ENCODE results near the gene ZFC3H1. TPM values are rescaled to one million over a fixed set of nuclear protein-coding genes. Genes with fewer than 3 reads are reported as not detected.

The ZFC3H1 gene
- total and polyA plus RNA-seq, 9 of the 15 experiments (the other 6 are each of a cell fraction or from before 2014, with no cell fraction given), result 14.8 to 80.5 (median 22.1) TPM

DNA sequence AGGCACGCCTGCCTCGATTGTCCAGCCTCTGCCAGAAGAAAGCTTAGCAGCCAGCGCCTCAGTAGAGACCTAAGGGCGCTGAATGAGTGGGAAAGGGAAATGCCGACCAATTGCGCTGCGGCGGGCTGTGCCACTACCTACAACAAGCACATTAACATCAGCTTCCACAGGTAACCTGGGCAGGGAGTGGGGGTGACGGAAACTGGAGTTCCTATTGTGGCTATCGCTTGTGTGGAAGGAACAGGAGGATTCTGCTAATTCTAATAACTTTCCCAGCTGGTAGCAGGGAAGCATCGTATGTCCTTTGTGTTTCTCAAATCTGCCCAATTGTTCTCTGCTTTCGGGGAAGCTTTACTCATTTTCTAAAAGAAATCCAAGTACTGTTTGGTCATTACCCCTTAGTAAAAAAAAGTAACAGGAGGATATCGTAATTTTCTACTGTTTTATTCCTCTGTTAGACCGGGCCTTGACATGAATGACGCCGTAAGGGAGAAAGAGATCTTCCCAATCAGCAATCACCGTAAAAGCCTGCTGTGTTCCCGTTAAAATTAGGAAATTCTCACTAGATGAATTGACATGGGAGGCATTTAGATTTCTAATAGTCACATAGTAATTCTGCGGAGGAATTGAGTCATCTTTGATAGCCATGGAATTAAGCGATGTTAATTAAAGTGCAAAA lies 902 bp upstream of the ZFC3H1 start (continued):
- TF ChIP-seq, protein P1, sequence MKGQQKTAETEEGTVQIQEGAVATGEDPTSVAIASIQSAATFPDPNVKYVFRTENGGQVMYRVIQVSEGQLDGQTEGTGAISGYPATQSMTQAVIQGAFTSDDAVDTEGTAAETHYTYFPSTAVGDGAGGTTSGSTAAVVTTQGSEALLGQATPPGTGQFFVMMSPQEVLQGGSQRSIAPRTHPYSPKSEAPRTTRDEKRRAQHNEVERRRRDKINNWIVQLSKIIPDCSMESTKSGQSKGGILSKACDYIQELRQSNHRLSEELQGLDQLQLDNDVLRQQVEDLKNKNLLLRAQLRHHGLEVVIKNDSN (CRISPR knock-in tag; IDR thresholded peaks at IDR 0.05), result no peak
- no peak; the same call in 1 of the 2 replicates for TF ChIP-seq L3MBTL2 (IDR thresholded peaks at IDR 0.05)
- no peak for TF ChIP-seq NR2C2 (CRISPR knock-in tag; IDR thresholded peaks at IDR 0.05)
- no peak; the same call in 1 of the 2 replicates for TF ChIP-seq NR2C2 (tag; IDR thresholded peaks at IDR 0.05)
- no peak for TF ChIP-seq NFATC3 (IDR thresholded peaks at IDR 0.05)
- no peak for TF ChIP-seq SIN3B (IDR thresholded peaks at IDR 0.05; ENCODE audit: low read depth)
- TF ChIP-seq, protein P2, sequence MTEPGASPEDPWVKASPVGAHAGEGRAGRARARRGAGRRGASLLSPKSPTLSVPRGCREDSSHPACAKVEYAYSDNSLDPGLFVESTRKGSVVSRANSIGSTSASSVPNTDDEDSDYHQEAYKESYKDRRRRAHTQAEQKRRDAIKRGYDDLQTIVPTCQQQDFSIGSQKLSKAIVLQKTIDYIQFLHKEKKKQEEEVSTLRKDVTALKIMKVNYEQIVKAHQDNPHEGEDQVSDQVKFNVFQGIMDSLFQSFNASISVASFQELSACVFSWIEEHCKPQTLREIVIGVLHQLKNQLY (CRISPR knock-in tag; conservative IDR thresholded peaks at IDR 0.05), result 0 out of 4 replicates have a peak, but pooled peaks of 1 of the 2 experiments have one; percentile 12
- no peak for TF ChIP-seq NCOR1 (IDR thresholded peaks at IDR 0.05)
- TF ChIP-seq ZBTB17 (CRISPR knock-in tag; IDR thresholded peaks at IDR 0.05), result no peak
- TF ChIP-seq KDM4B (IDR thresholded peaks at IDR 0.05; ENCODE audit: borderline replicate concordance in 2 of 2, low read depth in 1 of 2), result no peak
- no peak for TF ChIP-seq ZNF12 (CRISPR knock-in tag; IDR thresholded peaks at IDR 0.05)
- TF ChIP-seq, protein P3, sequence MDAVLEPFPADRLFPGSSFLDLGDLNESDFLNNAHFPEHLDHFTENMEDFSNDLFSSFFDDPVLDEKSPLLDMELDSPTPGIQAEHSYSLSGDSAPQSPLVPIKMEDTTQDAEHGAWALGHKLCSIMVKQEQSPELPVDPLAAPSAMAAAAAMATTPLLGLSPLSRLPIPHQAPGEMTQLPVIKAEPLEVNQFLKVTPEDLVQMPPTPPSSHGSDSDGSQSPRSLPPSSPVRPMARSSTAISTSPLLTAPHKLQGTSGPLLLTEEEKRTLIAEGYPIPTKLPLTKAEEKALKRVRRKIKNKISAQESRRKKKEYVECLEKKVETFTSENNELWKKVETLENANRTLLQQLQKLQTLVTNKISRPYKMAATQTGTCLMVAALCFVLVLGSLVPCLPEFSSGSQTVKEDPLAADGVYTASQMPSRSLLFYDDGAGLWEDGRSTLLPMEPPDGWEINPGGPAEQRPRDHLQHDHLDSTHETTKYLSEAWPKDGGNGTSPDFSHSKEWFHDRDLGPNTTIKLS (IDR thresholded peaks at IDR 0.05; ENCODE audit: borderline replicate concordance, low read depth), result no peak
- no peak for TF ChIP-seq MCM2 (IDR thresholded peaks at IDR 0.05; ENCODE audit: low read depth)
- TF ChIP-seq, protein P4, sequence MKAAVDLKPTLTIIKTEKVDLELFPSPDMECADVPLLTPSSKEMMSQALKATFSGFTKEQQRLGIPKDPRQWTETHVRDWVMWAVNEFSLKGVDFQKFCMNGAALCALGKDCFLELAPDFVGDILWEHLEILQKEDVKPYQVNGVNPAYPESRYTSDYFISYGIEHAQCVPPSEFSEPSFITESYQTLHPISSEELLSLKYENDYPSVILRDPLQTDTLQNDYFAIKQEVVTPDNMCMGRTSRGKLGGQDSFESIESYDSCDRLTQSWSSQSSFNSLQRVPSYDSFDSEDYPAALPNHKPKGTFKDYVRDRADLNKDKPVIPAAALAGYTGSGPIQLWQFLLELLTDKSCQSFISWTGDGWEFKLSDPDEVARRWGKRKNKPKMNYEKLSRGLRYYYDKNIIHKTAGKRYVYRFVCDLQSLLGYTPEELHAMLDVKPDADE (conservative IDR thresholded peaks at IDR 0.05; ENCODE audit: control insufficient read depth, low read depth, low read length), result no peak
- TF ChIP-seq, protein P5, sequence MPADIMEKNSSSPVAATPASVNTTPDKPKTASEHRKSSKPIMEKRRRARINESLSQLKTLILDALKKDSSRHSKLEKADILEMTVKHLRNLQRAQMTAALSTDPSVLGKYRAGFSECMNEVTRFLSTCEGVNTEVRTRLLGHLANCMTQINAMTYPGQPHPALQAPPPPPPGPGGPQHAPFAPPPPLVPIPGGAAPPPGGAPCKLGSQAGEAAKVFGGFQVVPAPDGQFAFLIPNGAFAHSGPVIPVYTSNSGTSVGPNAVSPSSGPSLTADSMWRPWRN (IDR thresholded peaks at IDR 0.05; ENCODE audit: low read depth), result no peak
- no peak for TF ChIP-seq ZNF778 (CRISPR knock-in tag; IDR thresholded peaks at IDR 0.05)
- 0 out of 2 replicates have a peak, but pooled peaks have one; percentile 35 for TF ChIP-seq ZNF766 (CRISPR knock-in tag; conservative IDR thresholded peaks at IDR 0.05)
- no peak for TF ChIP-seq ZNF589 (CRISPR knock-in tag; IDR thresholded peaks at IDR 0.05; ENCODE audit: low read depth)
- no peak for TF ChIP-seq HIVEP1 (CRISPR knock-in tag; IDR thresholded peaks at IDR 0.05)
- no peak for TF ChIP-seq KAT7 (CRISPR knock-in tag; IDR thresholded peaks at IDR 0.05; ENCODE audit: borderline replicate concordance)
- TF ChIP-seq ZNF780A (CRISPR knock-in tag; IDR thresholded peaks at IDR 0.05), result no peak
- no peak for TF ChIP-seq ZNF197 (CRISPR knock-in tag; IDR thresholded peaks at IDR 0.05; ENCODE audit: low read depth)
- TF ChIP-seq BRD4 (IDR thresholded peaks at IDR 0.05), result no peak
- 0 out of 4 replicates have a peak, but pooled peaks of 1 of the 2 experiments have one; percentile 61 for TF ChIP-seq TEAD1 (CRISPR knock-in tag; IDR thresholded peaks at IDR 0.05)
- TF ChIP-seq BMI1 (IDR thresholded peaks at IDR 0.05; ENCODE audit: low read length), result no peak

Data from K562 (cell line).